HG03095 (cell line): ENCODE data around the gene GNL2.

Experiments used
- ATAC-seq: cut with Tn5 transposase; IDR thresholded peaks from one replicate; pipeline ENCODE4 v1.9.1; 2021; ENCODE audit warnings: moderate library complexity; ENCODE audit not compliant: unreplicated experiment

Gene GNL2

DNA sequence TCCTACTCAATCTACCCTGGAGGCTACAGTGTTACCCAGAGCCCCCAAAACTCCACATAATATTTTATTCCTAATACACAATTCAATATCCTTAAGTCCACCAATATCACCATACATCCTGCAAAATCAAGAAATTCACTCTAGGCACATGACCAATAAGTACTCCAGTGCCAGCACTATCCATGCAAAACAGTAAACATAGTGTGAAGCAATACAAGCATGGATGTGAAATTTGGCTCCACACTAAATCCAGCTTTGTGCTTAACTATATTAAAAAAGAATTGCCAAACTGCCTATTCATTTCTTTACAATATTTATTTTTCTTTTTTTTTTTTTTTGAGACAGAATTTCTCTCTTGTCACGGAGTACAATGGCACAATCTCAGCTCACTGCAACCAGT lies 78.2 kb downstream of the GNL2 start:
- no peak for ATAC-seq
